CD4-positive, alpha-beta T cell treated with Interleukin-1 beta for 1 hour (primary cell): ENCODE measurements around the gene CHCHD6.
A peak's percentile ranks its signal among the peaks of the same experiment; 100 is the strongest.

Source experiments
- DNase-seq, 2 donors: peaks; one replicate each; pipeline ENCODE4 v3.0.0-alpha.2; 2020 to 2022

Gene CHCHD6

GRCh38 chr3:126983653-126984390, 279.8 kb downstream of the CHCHD6 start:
- DNase-seq = peak; percentile 32 to 33

DNA sequence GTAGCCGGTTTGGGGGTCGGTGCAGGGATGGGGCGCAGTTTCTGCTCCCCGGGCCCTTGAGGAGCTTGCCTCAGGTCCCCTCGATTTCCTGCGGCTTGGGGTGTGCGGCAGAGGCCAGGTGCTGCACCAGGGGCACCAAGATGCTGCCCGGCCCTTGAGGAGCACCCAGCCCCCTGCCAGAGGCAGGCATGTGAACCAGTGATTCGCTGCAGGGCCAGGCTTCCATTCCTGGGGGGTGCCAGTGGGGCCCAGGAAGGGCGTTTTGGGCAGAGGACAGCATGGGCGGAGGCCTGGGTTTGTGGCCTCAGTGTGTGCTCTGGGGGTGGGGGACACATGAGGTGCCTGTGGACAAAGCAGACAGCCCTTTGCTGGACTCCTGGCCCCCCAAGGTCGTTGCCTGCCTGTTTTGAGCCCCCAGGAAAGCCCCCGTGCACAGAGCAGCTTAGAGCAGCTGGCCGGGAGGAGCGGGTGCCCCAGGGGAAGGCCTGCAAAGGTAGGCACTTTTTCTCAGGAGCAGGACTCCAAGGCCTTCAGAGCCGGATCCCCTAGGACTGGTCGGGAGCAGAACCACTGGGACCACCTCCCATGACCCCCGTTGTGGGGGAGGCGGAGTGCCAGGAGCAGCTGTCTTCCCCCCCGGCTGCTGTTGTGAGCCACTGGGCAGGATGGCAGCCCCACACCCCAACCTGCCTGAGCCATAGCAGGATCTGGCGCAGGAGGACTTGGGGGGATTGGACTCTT, 280.5 kb downstream of the CHCHD6 start:
- no peak for DNase-seq

GRCh38 chr3:126985132-126985985, 281.3 kb downstream of the CHCHD6 start:
- no peak for DNase-seq

DNA sequence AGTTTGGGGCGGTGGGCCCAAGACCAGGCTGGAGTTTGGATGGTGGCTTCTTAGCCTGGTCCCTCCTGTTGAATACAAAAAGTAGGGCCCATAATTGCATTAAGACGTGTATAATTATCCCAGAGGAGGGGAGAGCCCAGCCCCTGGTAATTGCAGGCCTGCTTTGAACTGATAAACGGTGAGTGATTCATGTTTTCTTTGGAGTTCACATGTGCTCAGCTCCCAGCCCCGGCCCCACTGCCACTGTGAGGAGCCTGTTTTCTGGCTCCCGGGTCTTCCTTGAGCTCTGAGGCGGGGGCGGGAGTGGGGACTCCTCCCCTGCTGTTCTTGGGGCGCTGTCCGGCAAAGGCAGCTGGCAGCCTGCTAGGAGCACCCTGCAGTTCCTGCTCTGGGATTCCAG, 282.0 kb downstream of the CHCHD6 start:
- DNase-seq = no peak

DNA sequence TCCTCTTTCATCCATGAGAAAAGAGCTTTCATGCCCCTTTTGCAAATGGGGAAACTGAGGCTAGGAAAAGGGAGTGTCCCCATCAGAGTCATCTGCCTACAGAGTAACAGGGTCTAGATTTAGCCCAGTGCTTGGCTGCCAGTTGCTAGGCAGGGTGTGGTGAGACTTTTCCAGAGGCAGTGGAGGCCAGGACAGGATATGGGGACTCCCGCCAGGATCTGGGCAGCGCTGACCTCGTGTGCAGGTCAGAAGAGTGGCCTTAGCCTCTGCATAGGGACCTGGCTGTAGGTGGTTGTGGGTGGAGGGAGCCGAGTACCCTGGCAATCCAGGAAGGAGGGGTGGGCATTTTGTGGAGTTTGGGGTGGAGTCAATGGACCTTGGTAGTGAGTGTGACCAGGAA, 283.1 kb downstream of the CHCHD6 start:
- no peak for DNase-seq

DNA sequence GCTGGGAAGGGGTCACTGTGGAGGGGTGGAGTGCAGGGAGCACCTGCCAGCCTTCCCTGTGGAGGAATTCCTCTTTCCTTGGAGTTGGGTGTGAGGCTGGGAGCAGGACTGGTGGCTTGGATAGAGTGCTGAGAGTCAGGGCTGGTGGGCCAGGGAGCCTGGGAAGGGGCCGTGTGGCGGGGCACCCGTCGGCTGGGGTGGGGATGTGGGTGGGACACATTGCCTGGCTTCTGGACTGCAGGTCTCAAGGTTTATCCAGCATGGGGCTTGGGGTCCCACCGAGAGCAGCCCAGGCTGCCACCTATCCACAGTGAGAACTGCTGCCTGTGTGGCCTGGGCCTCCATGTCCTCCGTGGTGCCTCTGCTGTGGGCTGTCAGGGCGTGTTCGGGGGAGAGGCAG, 283.6 kb downstream of the CHCHD6 start:
- no peak for DNase-seq

DNA sequence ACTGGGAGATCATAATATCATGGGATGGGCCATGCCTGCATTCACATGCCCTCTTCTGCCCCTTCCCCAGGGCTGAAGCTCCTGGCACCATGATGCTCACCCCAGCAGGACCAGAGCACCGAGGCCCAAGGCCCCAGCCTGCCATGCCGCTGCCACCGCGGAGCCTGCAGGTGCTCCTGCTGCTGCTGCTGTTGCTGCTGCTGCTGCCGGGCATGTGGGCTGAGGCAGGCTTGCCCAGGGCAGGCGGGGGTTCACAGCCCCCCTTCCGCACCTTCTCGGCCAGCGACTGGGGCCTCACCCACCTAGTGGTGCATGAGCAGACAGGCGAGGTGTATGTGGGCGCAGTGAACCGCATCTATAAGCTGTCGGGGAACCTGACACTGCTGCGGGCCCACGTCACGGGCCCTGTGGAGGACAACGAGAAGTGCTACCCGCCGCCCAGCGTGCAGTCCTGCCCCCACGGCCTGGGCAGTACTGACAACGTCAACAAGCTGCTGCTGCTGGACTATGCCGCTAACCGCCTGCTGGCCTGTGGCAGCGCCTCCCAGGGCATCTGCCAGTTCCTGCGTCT, 284.5 kb downstream of the CHCHD6 start:
- no peak for DNase-seq

GRCh38 chr3:126989316-126990023, 285.4 kb downstream of the CHCHD6 start:
- no peak for DNase-seq

GRCh38 chr3:126990024-126990700, 286.1 kb downstream of the CHCHD6 start:
- DNase-seq = no peak

- DNase-seq = no peak
Measured at GRCh38 chr3:126990890-126991289, 286.9 kb downstream of the CHCHD6 start.

DNA sequence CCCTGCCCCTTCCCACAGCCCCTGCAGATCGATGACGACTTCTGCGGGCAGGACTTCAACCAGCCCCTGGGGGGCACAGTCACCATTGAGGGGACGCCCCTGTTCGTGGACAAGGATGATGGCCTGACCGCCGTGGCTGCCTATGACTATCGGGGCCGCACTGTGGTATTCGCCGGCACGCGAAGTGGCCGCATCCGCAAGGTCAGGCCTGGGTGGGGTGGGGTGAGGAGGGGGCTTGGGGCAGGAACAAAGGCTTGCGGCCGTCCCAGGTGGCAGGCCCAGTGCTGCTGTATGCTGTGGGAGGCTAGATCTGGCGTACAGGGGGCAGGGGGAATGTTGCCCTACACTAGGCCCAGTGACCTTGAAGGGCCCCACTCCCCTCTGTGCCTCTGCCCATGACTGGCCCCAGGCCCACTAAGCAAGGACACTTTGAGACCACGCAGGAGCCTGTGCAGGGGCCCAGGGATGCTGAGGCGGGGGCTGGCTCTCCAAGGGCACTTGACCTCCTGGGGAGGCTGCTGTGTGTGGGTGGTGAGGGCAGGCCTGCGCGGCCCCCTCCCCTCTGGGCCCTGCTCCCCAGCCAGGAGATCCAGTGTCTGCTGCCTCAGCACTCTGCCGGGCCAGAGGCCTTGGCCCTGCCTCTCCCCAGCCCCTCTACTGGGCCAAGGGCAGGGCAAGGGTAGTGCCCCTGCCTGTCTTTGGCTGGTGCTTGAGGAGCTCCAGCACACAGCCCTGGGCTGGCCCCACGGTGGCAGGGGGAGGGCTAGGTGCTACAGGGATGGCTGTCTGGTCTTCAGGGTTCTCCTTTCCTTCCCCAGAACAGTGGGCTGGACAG, 287.5 kb downstream of the CHCHD6 start:
- DNase-seq = no peak

DNA sequence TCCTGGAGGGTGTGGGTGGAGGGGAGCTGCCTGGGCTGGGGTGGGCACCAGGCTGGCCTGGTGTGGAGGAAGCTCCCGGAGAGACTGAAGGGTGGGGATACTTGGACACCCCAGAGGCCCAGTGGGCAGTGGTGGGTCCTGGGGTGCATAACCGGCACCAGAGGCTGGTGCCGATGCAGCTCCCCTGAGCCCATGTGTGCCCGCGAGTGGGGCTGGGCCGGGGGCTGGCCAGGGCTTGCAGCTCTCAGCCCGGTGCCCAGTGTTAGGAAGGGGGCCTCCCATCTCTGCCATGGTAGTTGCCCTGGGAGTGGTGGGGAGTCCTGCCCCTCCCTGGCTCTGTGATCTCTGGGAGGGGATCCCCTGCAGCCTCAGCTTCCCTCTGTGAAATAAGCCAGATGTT, 288.2 kb downstream of the CHCHD6 start:
- no peak for DNase-seq

- DNase-seq = no peak
Measured at GRCh38 chr3:126992776-126993175, 288.7 kb downstream of the CHCHD6 start.

- no peak for DNase-seq
Measured at GRCh38 chr3:126993436-126993835, 289.4 kb downstream of the CHCHD6 start.

DNA sequence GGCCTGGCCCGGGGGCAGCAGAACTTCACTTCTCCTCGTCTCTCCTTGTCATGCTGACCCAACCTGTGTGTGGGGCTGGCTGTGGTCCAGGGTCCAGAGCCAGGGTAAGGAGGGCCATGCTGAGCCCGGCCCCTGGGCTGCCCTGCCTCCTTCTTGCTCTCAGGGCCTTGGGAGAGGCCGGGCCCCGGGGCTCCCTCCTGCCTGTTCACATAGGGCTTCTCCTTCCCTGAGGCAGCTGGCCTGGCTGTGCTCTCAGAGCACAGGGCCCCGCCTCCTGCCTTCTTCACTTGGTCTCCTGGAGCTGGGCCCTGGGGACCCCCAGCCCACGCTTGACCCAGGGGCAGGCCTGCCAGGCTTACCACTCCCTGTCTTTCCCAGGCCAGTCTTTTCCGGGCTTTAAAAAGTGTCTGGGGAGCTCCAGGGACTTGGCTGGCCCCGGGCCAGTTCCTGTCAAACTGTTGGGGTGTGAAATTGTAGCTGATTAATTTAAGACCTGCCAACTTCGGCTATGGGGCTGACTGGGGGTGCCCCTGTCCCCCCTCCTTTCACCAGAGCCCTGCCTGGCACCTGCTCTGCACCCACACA, 290.7 kb downstream of the CHCHD6 start:
- no peak for DNase-seq

GRCh38 chr3:126995254-126995780, 291.3 kb downstream of the CHCHD6 start:
- no peak for DNase-seq

GRCh38 chr3:126995926-126996512, 292.0 kb downstream of the CHCHD6 start:
- DNase-seq = no peak

DNA sequence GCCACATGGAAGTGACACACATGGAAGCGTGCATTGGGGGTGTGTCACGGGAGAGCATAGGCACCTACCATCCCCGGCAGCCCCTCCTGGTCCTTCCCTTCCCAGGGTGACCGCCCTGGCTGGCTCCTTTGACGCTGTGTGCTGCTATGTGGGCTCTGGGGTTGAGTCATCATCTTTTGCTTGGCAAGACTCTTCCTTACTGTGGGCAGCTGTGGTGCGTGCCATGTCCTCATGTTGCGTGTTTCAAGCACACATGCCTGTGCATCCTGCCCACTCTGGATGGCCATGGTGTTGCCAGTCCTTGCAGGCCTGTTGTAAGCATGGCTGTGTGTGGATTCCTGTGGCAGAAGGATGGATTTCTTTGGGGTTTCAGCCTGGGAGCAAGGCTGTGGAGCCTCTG, 292.9 kb downstream of the CHCHD6 start:
- no peak for DNase-seq

DNA sequence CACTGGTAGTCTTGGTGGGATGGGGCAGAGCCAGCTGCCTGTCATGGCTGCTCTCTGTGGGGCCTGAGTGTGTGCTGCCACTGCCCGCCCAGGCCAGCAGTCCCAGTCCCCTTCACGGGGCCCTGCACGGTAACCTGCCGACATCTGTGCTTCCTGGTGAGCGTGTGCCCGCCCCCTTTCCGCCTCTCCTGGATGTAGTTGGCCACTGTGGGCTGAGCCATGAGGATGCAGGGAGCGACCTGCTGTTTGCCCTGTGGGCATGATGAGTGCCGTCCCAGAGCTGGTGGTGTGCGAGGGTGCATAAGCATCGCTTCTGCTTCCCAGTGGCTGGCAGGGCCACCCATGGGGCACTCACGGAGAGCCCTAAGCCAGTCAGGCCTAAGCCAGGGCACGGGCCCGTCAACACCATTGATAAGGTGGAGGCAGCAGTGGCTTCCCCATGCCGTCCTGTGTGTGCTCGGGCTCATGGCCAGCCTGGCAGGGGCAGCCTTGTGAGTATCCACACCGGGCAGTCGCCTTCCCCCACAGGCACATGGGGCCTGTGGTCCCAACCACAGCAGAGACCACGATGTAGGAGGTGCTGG, 293.5 kb downstream of the CHCHD6 start:
- DNase-seq = no peak

- no peak for DNase-seq
Measured at GRCh38 chr3:126998320-126998719, 294.3 kb downstream of the CHCHD6 start.
